ENCODE results near the gene PRKG1.

PRKG1 gene

DNA sequence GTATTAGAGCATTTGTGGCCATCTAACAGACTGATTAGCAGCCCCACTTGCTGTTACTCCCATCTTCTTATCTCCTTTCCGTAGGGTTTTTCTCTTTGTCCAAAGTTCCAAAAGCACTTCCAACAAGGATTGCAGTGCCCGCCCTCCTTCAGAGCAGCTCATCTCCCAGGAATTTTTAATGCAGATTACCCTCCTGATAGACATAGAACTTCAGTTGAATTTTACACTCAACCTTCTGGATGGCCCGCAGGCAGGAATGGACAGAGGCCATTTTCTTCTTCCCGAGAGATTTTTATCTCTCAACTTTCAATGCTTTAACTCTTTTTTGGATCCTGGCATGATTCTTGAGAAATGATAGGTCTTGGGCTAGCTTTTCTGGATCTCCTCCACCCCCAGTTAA lies 23.3 kb downstream of the PRKG1 start:
- Histone ChIP-seq H3K9me3 (ENCODE audit: control insufficient read depth, insufficient read depth, low read length) (no peaks in the 10 kb centered on the region), H3K4me3 (ENCODE audit: low read depth, low read length) (no peak overlapping the region), H3K27me3 (ENCODE audit: control insufficient read depth, insufficient read depth, low read length) (no peaks in the 10 kb centered on the region), H3K36me3 (ENCODE audit: control insufficient read depth, insufficient read depth, low read length) (no peaks in the 10 kb centered on the region), H3K4me1 (ENCODE audit: control insufficient read depth, insufficient read depth, low read length) (no peaks in the 10 kb centered on the region), H3K9ac (ENCODE audit: low read depth, low read length) (no peak overlapping the region)

- no peaks in the 10 kb centered on the region for H3K9me3 ChIP-seq (ENCODE audit: control insufficient read depth, insufficient read depth, low read length)
- no peaks in the 10 kb centered on the region for H3K4me1 ChIP-seq (ENCODE audit: control insufficient read depth, insufficient read depth, low read length)
- H3K27me3 ChIP-seq (ENCODE audit: control insufficient read depth, insufficient read depth, low read length), result no peaks in the 10 kb centered on the region
- H3K4me3 ChIP-seq (ENCODE audit: low read depth, low read length), result no peak overlapping the region
- no peaks in the 10 kb centered on the region for H3K36me3 ChIP-seq (ENCODE audit: control insufficient read depth, insufficient read depth, low read length)
- H3K9ac ChIP-seq (ENCODE audit: low read depth, low read length), result no peak overlapping the region
Measured at GRCh38 chr10:51100221-51100620, 25.9 kb downstream of the PRKG1 start.

- Histone ChIP-seq H3K27me3 (ENCODE audit: control insufficient read depth, insufficient read depth, low read length) (no peaks in the 10 kb centered on the region), H3K9me3 (ENCODE audit: control insufficient read depth, insufficient read depth, low read length) (no peaks in the 10 kb centered on the region), H3K36me3 (ENCODE audit: control insufficient read depth, insufficient read depth, low read length) (no peaks in the 10 kb centered on the region), H3K4me3 (ENCODE audit: low read depth, low read length) (no peak overlapping the region), H3K9ac (ENCODE audit: low read depth, low read length) (no peak overlapping the region), H3K4me1 (ENCODE audit: control insufficient read depth, insufficient read depth, low read length) (no peaks in the 10 kb centered on the region)
Measured at GRCh38 chr10:51103554-51104217, 29.4 kb downstream of the PRKG1 start.

GRCh38 chr10:51106311-51106945 lies 32.1 kb downstream of the PRKG1 start:
- Histone ChIP-seq H3K9me3 (ENCODE audit: control insufficient read depth, insufficient read depth, low read length) (no peaks in the 10 kb centered on the region), H3K4me1 (ENCODE audit: control insufficient read depth, insufficient read depth, low read length) (no peaks in the 10 kb centered on the region), H3K27me3 (ENCODE audit: control insufficient read depth, insufficient read depth, low read length) (no peaks in the 10 kb centered on the region), H3K36me3 (ENCODE audit: control insufficient read depth, insufficient read depth, low read length) (no peaks in the 10 kb centered on the region), H3K4me3 (ENCODE audit: low read depth, low read length) (no peak overlapping the region), H3K9ac (ENCODE audit: low read depth, low read length) (no peak overlapping the region)

DNA sequence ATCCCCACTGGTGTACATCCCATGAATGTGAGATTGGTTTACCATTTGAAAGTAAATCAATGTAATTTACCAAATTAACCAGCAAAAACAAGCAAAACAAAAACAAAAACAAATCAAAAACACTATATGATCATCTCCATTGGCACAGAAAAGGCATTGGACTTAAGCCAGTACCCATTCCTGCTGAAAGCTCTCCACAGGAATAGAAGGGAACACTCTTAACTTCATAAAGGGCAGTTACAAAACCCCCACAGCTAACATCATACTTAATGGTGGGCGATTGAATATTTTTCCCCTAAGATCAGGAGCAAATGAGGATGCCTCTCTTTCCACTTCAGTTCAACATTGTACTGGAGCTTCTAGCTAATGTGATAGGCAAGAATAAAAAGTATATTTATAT lies 34.1 kb downstream of the PRKG1 start:
- no peaks in the 10 kb centered on the region for H3K36me3 ChIP-seq (ENCODE audit: control insufficient read depth, insufficient read depth, low read length)
- no peak overlapping the region for H3K9ac ChIP-seq (ENCODE audit: low read depth, low read length)
- no peak overlapping the region for H3K4me3 ChIP-seq (ENCODE audit: low read depth, low read length)
- H3K27me3 ChIP-seq (ENCODE audit: control insufficient read depth, insufficient read depth, low read length), result no peaks in the 10 kb centered on the region
- no peaks in the 10 kb centered on the region for H3K4me1 ChIP-seq (ENCODE audit: control insufficient read depth, insufficient read depth, low read length)
- no peaks in the 10 kb centered on the region for H3K9me3 ChIP-seq (ENCODE audit: control insufficient read depth, insufficient read depth, low read length)

GRCh38 chr10:51109801-51110533 lies 35.7 kb downstream of the PRKG1 start:
- Histone ChIP-seq H3K36me3 (ENCODE audit: control insufficient read depth, insufficient read depth, low read length) (no peaks in the 10 kb centered on the region), H3K4me3 (ENCODE audit: low read depth, low read length) (no peak overlapping the region), H3K9ac (ENCODE audit: low read depth, low read length) (no peak overlapping the region), H3K27me3 (ENCODE audit: control insufficient read depth, insufficient read depth, low read length) (no peaks in the 10 kb centered on the region), H3K4me1 (ENCODE audit: control insufficient read depth, insufficient read depth, low read length) (no peaks in the 10 kb centered on the region), H3K9me3 (ENCODE audit: control insufficient read depth, insufficient read depth, low read length) (no peaks in the 10 kb centered on the region)

DNA sequence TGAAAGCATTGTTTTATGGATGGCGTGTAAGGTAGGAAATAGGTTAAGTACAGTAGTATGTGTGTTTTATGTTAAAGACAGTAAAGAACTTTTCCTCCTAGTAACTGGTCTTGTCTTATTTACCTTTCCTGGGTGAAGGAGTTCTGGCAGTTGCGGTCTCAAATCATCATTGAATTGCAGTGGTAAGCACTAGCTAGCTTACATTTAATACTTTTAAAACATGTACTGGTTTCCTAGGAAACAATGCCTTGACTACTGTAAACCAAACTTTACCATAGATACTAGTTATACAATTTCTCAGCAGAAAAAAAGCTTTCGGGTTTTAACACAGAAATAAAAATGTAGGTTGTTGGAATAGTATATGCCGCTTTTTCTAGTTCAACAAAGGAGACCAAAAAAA lies 37.7 kb downstream of the PRKG1 start:
- Histone ChIP-seq H3K4me1 (ENCODE audit: control insufficient read depth, insufficient read depth, low read length) (no peaks in the 10 kb centered on the region), H3K27me3 (ENCODE audit: control insufficient read depth, insufficient read depth, low read length) (no peaks in the 10 kb centered on the region)

DNA sequence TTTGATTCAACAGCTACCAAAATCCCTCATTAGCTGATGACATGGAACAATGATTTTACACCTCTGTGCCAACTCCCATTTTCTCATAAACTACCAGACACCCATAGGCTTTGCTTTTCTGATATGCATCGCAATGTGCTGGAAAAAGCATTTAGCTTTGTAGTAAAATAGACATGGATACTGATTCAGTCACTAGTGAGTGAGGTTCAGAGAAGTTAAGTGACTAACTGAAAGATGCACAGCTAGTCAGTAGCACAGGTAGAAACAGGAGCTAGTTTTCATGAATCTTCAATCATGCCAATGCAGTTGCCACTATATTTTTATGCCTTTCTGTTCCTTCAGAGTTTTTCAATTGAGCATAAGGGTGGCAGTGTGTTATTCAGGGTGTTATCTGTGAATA lies 38.7 kb downstream of the PRKG1 start:
- H3K9ac ChIP-seq (ENCODE audit: low read depth, low read length), result no peak overlapping the region
- H3K4me1 ChIP-seq (ENCODE audit: control insufficient read depth, insufficient read depth, low read length), result no peaks in the 10 kb centered on the region
- no peak overlapping the region for H3K4me3 ChIP-seq (ENCODE audit: low read depth, low read length)
- no peaks in the 10 kb centered on the region for H3K36me3 ChIP-seq (ENCODE audit: control insufficient read depth, insufficient read depth, low read length)
- no peaks in the 10 kb centered on the region for H3K27me3 ChIP-seq (ENCODE audit: control insufficient read depth, insufficient read depth, low read length)
- no peaks in the 10 kb centered on the region for H3K9me3 ChIP-seq (ENCODE audit: control insufficient read depth, insufficient read depth, low read length)

More for the DNA sequence above, 37.7 kb downstream of the PRKG1 start:
- Histone ChIP-seq H3K9ac (ENCODE audit: low read depth, low read length) (no peak overlapping the region), H3K4me3 (ENCODE audit: low read depth, low read length) (no peak overlapping the region), H3K9me3 (ENCODE audit: control insufficient read depth, insufficient read depth, low read length) (no peaks in the 10 kb centered on the region), H3K36me3 (ENCODE audit: control insufficient read depth, insufficient read depth, low read length) (no peaks in the 10 kb centered on the region)

GRCh38 chr10:51117053-51117660 lies 42.9 kb downstream of the PRKG1 start:
- Histone ChIP-seq H3K9me3 (ENCODE audit: control insufficient read depth, insufficient read depth, low read length) (no peaks in the 10 kb centered on the region), H3K4me3 (ENCODE audit: low read depth, low read length) (no peak overlapping the region), H3K4me1 (ENCODE audit: control insufficient read depth, insufficient read depth, low read length) (no peaks in the 10 kb centered on the region), H3K36me3 (ENCODE audit: control insufficient read depth, insufficient read depth, low read length) (no peaks in the 10 kb centered on the region), H3K27me3 (ENCODE audit: control insufficient read depth, insufficient read depth, low read length) (no peaks in the 10 kb centered on the region), H3K9ac (ENCODE audit: low read depth, low read length) (no peak overlapping the region)

DNA sequence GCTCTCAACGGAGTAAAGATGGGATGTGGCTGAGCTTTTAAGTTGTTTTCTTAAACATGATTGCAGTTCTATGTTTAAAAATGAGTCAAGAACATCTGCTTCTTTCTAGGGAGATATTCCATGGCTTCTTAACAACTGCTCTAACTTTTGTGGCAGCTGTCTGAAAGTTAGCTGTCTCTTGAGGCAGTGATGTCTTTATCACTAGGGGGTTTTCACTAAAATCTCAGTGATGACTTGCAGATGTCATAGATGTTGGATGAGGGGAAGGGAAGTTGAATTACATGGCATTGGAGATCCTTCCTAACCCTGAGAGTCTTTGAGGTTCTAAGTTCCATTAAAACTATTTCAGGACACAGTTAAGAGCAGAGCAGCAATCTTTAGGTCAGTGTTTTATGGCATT lies 43.5 kb downstream of the PRKG1 start:
- Histone ChIP-seq H3K36me3 (ENCODE audit: control insufficient read depth, insufficient read depth, low read length) (no peaks in the 10 kb centered on the region), H3K9me3 (ENCODE audit: control insufficient read depth, insufficient read depth, low read length) (no peaks in the 10 kb centered on the region), H3K4me3 (ENCODE audit: low read depth, low read length) (no peak overlapping the region), H3K9ac (ENCODE audit: low read depth, low read length) (no peak overlapping the region), H3K4me1 (ENCODE audit: control insufficient read depth, insufficient read depth, low read length) (no peaks in the 10 kb centered on the region), H3K27me3 (ENCODE audit: control insufficient read depth, insufficient read depth, low read length) (no peaks in the 10 kb centered on the region)

- H3K9me3 ChIP-seq (ENCODE audit: control insufficient read depth, insufficient read depth, low read length), result no peaks in the 10 kb centered on the region
- no peaks in the 10 kb centered on the region for H3K36me3 ChIP-seq (ENCODE audit: control insufficient read depth, insufficient read depth, low read length)
- H3K9ac ChIP-seq (ENCODE audit: low read depth, low read length), result no peak overlapping the region
- H3K4me3 ChIP-seq (ENCODE audit: low read depth, low read length), result no peak overlapping the region
- no peaks in the 10 kb centered on the region for H3K27me3 ChIP-seq (ENCODE audit: control insufficient read depth, insufficient read depth, low read length)
- no peaks in the 10 kb centered on the region for H3K4me1 ChIP-seq (ENCODE audit: control insufficient read depth, insufficient read depth, low read length)
Measured at GRCh38 chr10:51119441-51119840, 45.2 kb downstream of the PRKG1 start.
